IMR-90 (cell line): ENCODE measurements around the gene GSTP1.

Experiments
- CTCF ChIP-seq: conservative IDR thresholded peaks from 2 replicates; pipeline ENCODE4 v1.5.1; 2012; ENCODE audit warnings: mild to moderate bottlenecking, low read depth, low read length, improper control_type of control experiment
- RCOR1 ChIP-seq: IDR thresholded peaks from 2 replicates; pipeline ENCODE4 v1.6.1; 2012; ENCODE audit warnings: mild to moderate bottlenecking, low read length, improper control_type of control experiment; ENCODE audit not compliant: insufficient replicate concordance
- RFX5 ChIP-seq: IDR thresholded peaks from 2 replicates; pipeline ENCODE4 v1.8.0; 2012; ENCODE audit warnings: low read depth, mild to moderate bottlenecking, low read length, moderate library complexity
- SMC3 ChIP-seq: fragments of 150-350 bp; IDR thresholded peaks from 2 replicates; pipeline ENCODE4 v1.6.1; 2016; ENCODE audit warnings: low read depth, mild to moderate bottlenecking, antibody characterized with exemption, low read length, moderate library complexity

- no peak for TF ChIP-seq RFX5
- TF ChIP-seq SMC3: no peak
- TF ChIP-seq CTCF: no peak
- TF ChIP-seq RCOR1: no peak
Observed at GRCh38 chr11:67561971-67562619, 21.5 kb upstream of the GSTP1 start.
